Panc1 (cell line): ENCODE results near the gene CACNA2D3. TPM values are rescaled to one million over a fixed set of nuclear protein-coding genes. Genes with fewer than 3 reads are reported as not detected.

Source experiments
- ATAC-seq: fragments of 200-7000 bp; cut with Tn5 transposase; 2 replicates; pipeline ENCODE4 v1.9.1; 2020; ENCODE audit warnings: mild to moderate bottlenecking, moderate library complexity
- BruUV-seq: library from RNA; stranded (reverse); fragments of 400-500 nt; replicated peaks from 2 replicates; lab custom pipeline; 2021; lab: Mats Ljungman, UMichigan
- CTCF ChIA-PET: fragments of 300-600 bp; sonication (Branson Sonifier 250); formaldehyde crosslinking; loops from one replicate; lab custom pipeline; 2022; ENCODE audit warnings: antibody characterized with exemption; lab: Charles Lee
- POLR2A ChIA-PET: fragments of 300-600 bp; sonication (Branson Sonifier 250); formaldehyde crosslinking; loops from one replicate; lab custom pipeline; 2022; ENCODE audit warnings: antibody characterized with exemption; lab: Charles Lee
- DNase-seq: peaks from one replicate; pipeline ENCODE4 v3.0.0-alpha.2; 2010; ENCODE audit warnings: low read depth, low spot score
- H3K27ac ChIP-seq: 2 replicates; pipeline ENCODE4 v1.5.1; 2011; ENCODE audit warnings: mild to moderate bottlenecking, low read length, inconsistent platforms
- H3K27me3 ChIP-seq: fragments of 200-500 bp; sonication (Bioruptor generic); 2 replicates; pipeline ENCODE4 v1.6.0; 2014; ENCODE audit warnings: low read length, inconsistent platforms; ENCODE audit not compliant: control insufficient read depth, insufficient read depth
- H3K36me3 ChIP-seq: fragments of 200-500 bp; sonication (Bioruptor generic); 2 replicates; pipeline ENCODE4 v1.5.1; 2014; ENCODE audit warnings: inconsistent platforms, mild to moderate bottlenecking, low read length, moderate library complexity; ENCODE audit not compliant: control insufficient read depth, insufficient read depth
- H3K4me1 ChIP-seq: 2 replicates; pipeline ENCODE4 v1.5.1; 2011; ENCODE audit warnings: inconsistent platforms, mild to moderate bottlenecking, low read length, moderate library complexity; ENCODE audit not compliant: control insufficient read depth, insufficient read depth
- H3K4me3 ChIP-seq, 2 experiments: 2 replicates each; pipeline ENCODE4 v1.5.1; 2011 to 2012; ENCODE audit warnings: low read depth in 2 of 2, low read length in 2 of 2, mild to moderate bottlenecking in 2 of 2, inconsistent platforms in 1 of 2, moderate library complexity in 1 of 2
- H3K9me3 ChIP-seq: fragments of 200-500 bp; sonication (Bioruptor generic); 2 replicates; pipeline ENCODE4 v1.5.1; 2014; ENCODE audit warnings: low read depth, mild to moderate bottlenecking, inconsistent platforms, low read length, moderate library complexity; ENCODE audit not compliant: control insufficient read depth, insufficient read depth
- POLR2AphosphoS5 ChIP-seq: IDR thresholded peaks from 2 replicates; pipeline ENCODE4 v1.6.1; 2012; ENCODE audit warnings: mild to moderate bottlenecking, low read depth, low read length, moderate library complexity
- SIN3A ChIP-seq: IDR thresholded peaks from 2 replicates; pipeline ENCODE4 v1.6.1; 2012; ENCODE audit warnings: low read depth, mild to moderate bottlenecking, low read length, moderate library complexity, borderline replicate concordance; ENCODE audit not compliant: insufficient read depth
- TCF7L2 ChIP-seq: IDR thresholded peaks from 2 replicates; pipeline ENCODE4 v1.6.1; 2011; ENCODE audit warnings: mild to moderate bottlenecking, low read depth, low read length, inconsistent platforms
- in situ Hi-C: cut with HindIII; loops from 2 replicates; pipeline ENCODE4 v1.10.0; 2016; ENCODE audit warnings: low sequenced_read_pairs, low pct_unique_long_range_greater_than_20kb
- intact Hi-C: fragments of 100-400 bp; cut with micrococcal nuclease; formaldehyde crosslinking; loops from one replicate; pipeline ENCODE4 v1.10.0; 2022; ENCODE audit not compliant: unreplicated experiment
- total RNA-seq: library from RNA; stranded (reverse); gene quantifications from one replicate; pipeline ENCODE4 v1.2.1, GENCODE V29; 2021; ENCODE audit not compliant: unreplicated experiment
- TF ChIP-seq, protein P1 (sequence below), 2 experiments: IDR thresholded peaks; 2 replicates each; pipeline ENCODE4 v1.6.1; 2011 to 2012; ENCODE audit warnings: low read depth in 2 of 2, control low read depth in 1 of 2, low read length in 1 of 2, mild to moderate bottlenecking in 1 of 2, moderate library complexity in 1 of 2; ENCODE audit not compliant: insufficient read depth in 1 of 2
- TF ChIP-seq, protein P2 (sequence below): fragments of 450-650 bp; IDR thresholded peaks from 2 replicates; pipeline ENCODE4 v1.5.1; 2017; ENCODE audit warnings: mild to moderate bottlenecking

Gene CACNA2D3
- total RNA-seq, 1 experiment from 2014 or later, result 0.41 TPM

DNA sequence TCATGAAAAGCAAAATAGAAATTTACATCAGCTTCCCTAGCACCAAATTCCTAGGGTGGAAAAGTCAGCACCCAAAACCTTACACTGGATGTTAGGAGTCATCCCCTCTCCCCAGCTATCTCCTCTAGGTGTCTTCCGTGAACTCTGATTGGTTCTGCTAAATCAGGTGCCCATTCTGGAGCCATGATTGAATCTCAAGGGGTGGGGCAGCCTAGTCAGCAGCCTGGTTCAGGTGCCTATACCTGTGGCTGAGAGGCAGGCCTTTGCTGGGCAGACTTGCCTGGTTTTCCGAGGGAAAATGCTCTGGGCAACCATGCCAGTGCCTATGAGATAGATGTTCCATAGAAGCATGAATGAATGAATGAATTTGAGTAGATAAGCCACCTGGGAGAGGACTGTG, 468.8 kb downstream of the CACNA2D3 start:
- Histone ChIP-seq H3K4me1 (no peaks in the 10 kb centered on the region), H3K36me3 (no peaks in the 10 kb centered on the region), H3K27ac (no peak overlapping the region), H3K9me3 (no peaks in the 10 kb centered on the region), H3K27me3 (no peaks in the 10 kb centered on the region), H3K4me3 (no peak overlapping the region)
- no TSS peak for BruUV-seq
- in situ Hi-C loops (no loop called here), intact Hi-C loops (no loop called here)
- DNase-seq (no peak), ATAC-seq (no peak)
- no peak for TF ChIP-seq SIN3A
- TF ChIP-seq, protein P1, sequence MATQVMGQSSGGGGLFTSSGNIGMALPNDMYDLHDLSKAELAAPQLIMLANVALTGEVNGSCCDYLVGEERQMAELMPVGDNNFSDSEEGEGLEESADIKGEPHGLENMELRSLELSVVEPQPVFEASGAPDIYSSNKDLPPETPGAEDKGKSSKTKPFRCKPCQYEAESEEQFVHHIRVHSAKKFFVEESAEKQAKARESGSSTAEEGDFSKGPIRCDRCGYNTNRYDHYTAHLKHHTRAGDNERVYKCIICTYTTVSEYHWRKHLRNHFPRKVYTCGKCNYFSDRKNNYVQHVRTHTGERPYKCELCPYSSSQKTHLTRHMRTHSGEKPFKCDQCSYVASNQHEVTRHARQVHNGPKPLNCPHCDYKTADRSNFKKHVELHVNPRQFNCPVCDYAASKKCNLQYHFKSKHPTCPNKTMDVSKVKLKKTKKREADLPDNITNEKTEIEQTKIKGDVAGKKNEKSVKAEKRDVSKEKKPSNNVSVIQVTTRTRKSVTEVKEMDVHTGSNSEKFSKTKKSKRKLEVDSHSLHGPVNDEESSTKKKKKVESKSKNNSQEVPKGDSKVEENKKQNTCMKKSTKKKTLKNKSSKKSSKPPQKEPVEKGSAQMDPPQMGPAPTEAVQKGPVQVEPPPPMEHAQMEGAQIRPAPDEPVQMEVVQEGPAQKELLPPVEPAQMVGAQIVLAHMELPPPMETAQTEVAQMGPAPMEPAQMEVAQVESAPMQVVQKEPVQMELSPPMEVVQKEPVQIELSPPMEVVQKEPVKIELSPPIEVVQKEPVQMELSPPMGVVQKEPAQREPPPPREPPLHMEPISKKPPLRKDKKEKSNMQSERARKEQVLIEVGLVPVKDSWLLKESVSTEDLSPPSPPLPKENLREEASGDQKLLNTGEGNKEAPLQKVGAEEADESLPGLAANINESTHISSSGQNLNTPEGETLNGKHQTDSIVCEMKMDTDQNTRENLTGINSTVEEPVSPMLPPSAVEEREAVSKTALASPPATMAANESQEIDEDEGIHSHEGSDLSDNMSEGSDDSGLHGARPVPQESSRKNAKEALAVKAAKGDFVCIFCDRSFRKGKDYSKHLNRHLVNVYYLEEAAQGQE (IDR thresholded peaks at IDR 0.05; ENCODE audit: insufficient read depth in 1 of 2, low read depth in 2 of 2, low read length in 1 of 2), result no peak
- TF ChIP-seq POLR2AphosphoS5, result no peak
- TF ChIP-seq, protein P2, sequence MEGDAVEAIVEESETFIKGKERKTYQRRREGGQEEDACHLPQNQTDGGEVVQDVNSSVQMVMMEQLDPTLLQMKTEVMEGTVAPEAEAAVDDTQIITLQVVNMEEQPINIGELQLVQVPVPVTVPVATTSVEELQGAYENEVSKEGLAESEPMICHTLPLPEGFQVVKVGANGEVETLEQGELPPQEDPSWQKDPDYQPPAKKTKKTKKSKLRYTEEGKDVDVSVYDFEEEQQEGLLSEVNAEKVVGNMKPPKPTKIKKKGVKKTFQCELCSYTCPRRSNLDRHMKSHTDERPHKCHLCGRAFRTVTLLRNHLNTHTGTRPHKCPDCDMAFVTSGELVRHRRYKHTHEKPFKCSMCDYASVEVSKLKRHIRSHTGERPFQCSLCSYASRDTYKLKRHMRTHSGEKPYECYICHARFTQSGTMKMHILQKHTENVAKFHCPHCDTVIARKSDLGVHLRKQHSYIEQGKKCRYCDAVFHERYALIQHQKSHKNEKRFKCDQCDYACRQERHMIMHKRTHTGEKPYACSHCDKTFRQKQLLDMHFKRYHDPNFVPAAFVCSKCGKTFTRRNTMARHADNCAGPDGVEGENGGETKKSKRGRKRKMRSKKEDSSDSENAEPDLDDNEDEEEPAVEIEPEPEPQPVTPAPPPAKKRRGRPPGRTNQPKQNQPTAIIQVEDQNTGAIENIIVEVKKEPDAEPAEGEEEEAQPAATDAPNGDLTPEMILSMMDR, result no peak
- TF ChIP-seq TCF7L2, result no peak
- ChIA-PET CTCF (interaction anchor here (0.6 kb wide), 1 partner anchor 164 kb away, joined by 3 read pairs; no protein-coding TSS in a partner anchor), POLR2A (no interaction called here)

DNA sequence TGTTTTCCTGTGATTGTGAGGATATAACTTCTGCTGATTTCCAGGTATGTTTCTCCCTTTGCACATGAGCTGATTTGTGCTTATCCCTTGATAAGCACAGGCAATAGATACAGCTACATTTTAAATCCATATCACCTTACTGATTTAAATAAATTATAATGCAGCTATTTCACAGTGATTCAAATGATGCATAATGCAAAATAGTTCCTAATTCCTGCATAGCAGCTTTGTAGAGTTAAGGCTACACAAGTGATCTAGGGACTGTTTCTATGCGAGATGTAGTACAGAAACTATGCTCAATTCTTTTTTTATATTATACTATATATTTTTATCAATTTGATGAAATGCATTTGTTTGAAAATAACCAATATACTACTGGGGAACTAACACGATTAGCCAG, 471.3 kb downstream of the CACNA2D3 start:
- ChIA-PET CTCF (no interaction called here), POLR2A (no interaction called here)
- H3K4me3 ChIP-seq, result no peak overlapping the region
- no peaks in the 10 kb centered on the region for H3K4me1 ChIP-seq
- no peak for ATAC-seq
- intact Hi-C loops (no loop called here), in situ Hi-C loops (no loop called here)
- TF ChIP-seq, protein P1 (IDR thresholded peaks at IDR 0.05; ENCODE audit: insufficient read depth in 1 of 2, low read depth in 2 of 2, low read length in 1 of 2), result no peak
- TF ChIP-seq TCF7L2, result no peak
- TF ChIP-seq SIN3A, result no peak
- TF ChIP-seq, protein P2, result no peak
- no peak for TF ChIP-seq POLR2AphosphoS5
- no peaks in the 10 kb centered on the region for H3K9me3 ChIP-seq
- DNase-seq, result no peak
- no peaks in the 10 kb centered on the region for H3K27me3 ChIP-seq
- no TSS peak for BruUV-seq
- H3K36me3 ChIP-seq, result no peaks in the 10 kb centered on the region
- H3K27ac ChIP-seq, result no peak overlapping the region
